ENCODE data around the gene ADAR. TPM values are rescaled to one million over a fixed set of nuclear protein-coding genes. Genes with fewer than 3 reads are reported as not detected.
A peak's percentile ranks its signal among the peaks of the same experiment; 100 is the strongest.

ADAR gene
- total RNA-seq, 1 donor from 2014 or later = 275 TPM

DNA sequence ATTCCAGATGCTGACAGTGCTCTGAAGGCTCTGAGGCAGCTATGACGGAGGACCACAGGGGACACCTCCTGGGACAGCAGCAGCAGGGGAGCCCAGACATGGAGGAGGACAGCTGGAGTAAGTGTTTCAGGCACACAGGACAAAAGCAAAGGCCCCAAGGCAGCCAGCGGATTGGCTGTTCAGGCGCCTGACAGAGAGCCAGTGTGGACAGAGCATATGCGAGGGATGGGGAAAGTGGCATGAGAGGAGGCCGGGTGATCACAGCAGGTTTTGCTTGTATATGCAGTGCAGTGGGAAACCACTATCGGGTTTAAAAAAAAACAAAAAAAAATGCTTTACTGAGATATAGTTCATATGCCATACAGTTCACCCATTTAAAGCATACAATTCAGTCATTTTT lies 21.3 kb downstream of the ADAR start:
- Mint-ChIP-seq H3K36me3 (ENCODE audit: low read depth, unreplicated experiment) (peaks cover 62% of the 10 kb centered on the region), H3K4me1 (ENCODE audit: low read depth, unreplicated experiment) (peaks cover 41% of the 10 kb centered on the region), H3K27me3 (ENCODE audit: low read depth, unreplicated experiment) (no peaks in the 10 kb centered on the region), H3K9me3 (ENCODE audit: unreplicated experiment) (no peaks in the 10 kb centered on the region), H3K4me3 (ENCODE audit: unreplicated experiment) (peak overlapping the region; percentile 12), H3K27ac (ENCODE audit: unreplicated experiment) (peak overlapping the region; percentile 1)
- Histone ChIP-seq H3K4me2 (ENCODE audit: low read length) (no peak overlapping the region), H3K27me3 (ENCODE audit: insufficient read depth, low read length) (no peaks in the 10 kb centered on the region), H3K79me2 (ENCODE audit: insufficient read depth, low read length) (no peaks in the 10 kb centered on the region), H3K27ac (ENCODE audit: low read depth, low read length) (no peak overlapping the region), H4K20me1 (ENCODE audit: insufficient read depth, low read length) (peaks cover 80% of the 10 kb centered on the region), H3K9ac (ENCODE audit: low read length) (no peak overlapping the region), H3K4me3 (ENCODE audit: insufficient read depth, low read depth, low read length) (no peak overlapping the region), H3K36me3 (ENCODE audit: insufficient read depth, low read length) (peaks cover 75% of the 10 kb centered on the region), H2AFZ (ENCODE audit: low read depth, low read length) (no peak overlapping the region), H3K4me1 (ENCODE audit: insufficient read depth, low read length) (no peaks in the 10 kb centered on the region), H3K9me3 (ENCODE audit: insufficient read depth, low read depth, low read length) (no peaks in the 10 kb centered on the region)
- DNase-seq (ENCODE audit: low read depth) (no peak), FAIRE-seq (no peak)
- TF ChIP-seq EZH2 (IDR thresholded peaks at IDR 0.05; ENCODE audit: insufficient read depth, low read length) = no peak
- TF ChIP-seq, protein P1, sequence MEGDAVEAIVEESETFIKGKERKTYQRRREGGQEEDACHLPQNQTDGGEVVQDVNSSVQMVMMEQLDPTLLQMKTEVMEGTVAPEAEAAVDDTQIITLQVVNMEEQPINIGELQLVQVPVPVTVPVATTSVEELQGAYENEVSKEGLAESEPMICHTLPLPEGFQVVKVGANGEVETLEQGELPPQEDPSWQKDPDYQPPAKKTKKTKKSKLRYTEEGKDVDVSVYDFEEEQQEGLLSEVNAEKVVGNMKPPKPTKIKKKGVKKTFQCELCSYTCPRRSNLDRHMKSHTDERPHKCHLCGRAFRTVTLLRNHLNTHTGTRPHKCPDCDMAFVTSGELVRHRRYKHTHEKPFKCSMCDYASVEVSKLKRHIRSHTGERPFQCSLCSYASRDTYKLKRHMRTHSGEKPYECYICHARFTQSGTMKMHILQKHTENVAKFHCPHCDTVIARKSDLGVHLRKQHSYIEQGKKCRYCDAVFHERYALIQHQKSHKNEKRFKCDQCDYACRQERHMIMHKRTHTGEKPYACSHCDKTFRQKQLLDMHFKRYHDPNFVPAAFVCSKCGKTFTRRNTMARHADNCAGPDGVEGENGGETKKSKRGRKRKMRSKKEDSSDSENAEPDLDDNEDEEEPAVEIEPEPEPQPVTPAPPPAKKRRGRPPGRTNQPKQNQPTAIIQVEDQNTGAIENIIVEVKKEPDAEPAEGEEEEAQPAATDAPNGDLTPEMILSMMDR (IDR thresholded peaks at IDR 0.05; ENCODE audit: insufficient read depth, low read depth, low read length) = no peak

DNA sequence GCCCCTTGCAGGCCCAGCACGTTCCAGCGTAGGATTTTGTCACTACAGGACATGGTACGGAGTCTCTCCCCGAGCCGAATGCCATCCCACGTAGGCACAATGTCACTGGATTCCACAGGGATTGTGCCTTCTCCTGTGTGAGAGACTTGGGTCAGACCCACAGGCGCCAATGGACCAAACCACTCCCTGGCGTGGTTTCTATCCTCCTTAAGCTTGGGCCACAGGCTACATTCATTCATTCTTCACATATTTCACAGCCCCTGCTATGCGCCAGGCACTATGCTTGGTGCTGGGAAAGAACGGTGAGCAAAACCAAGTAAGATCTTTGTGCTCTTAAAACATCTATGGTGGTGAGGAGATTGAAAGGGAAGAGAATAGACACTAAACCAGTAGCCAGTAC lies 21.8 kb downstream of the ADAR start:
- Mint-ChIP-seq H3K36me3 (ENCODE audit: low read depth, unreplicated experiment) (peaks cover 59% of the 10 kb centered on the region), H3K9me3 (ENCODE audit: unreplicated experiment) (no peaks in the 10 kb centered on the region), H3K27me3 (ENCODE audit: low read depth, unreplicated experiment) (no peaks in the 10 kb centered on the region), H3K4me3 (ENCODE audit: unreplicated experiment) (peak overlapping the region; percentile 12), H3K27ac (ENCODE audit: unreplicated experiment) (peak overlapping the region; percentile 1), H3K4me1 (ENCODE audit: low read depth, unreplicated experiment) (peaks cover 41% of the 10 kb centered on the region)
- Histone ChIP-seq H3K4me3 (ENCODE audit: insufficient read depth, low read depth, low read length) (no peak overlapping the region), H3K4me1 (ENCODE audit: insufficient read depth, low read length) (no peaks in the 10 kb centered on the region), H3K9ac (ENCODE audit: low read length) (no peak overlapping the region), H3K79me2 (ENCODE audit: insufficient read depth, low read length) (no peaks in the 10 kb centered on the region), H4K20me1 (ENCODE audit: insufficient read depth, low read length) (peaks cover 76% of the 10 kb centered on the region), H3K27ac (ENCODE audit: low read depth, low read length) (no peak overlapping the region), H3K9me3 (ENCODE audit: insufficient read depth, low read depth, low read length) (no peaks in the 10 kb centered on the region), H3K36me3 (ENCODE audit: insufficient read depth, low read length) (peaks cover 72% of the 10 kb centered on the region), H2AFZ (ENCODE audit: low read depth, low read length) (no peak overlapping the region), H3K27me3 (ENCODE audit: insufficient read depth, low read length) (no peaks in the 10 kb centered on the region), H3K4me2 (ENCODE audit: low read length) (no peak overlapping the region)
- FAIRE-seq (no peak), DNase-seq (ENCODE audit: low read depth) (no peak)
- TF ChIP-seq, protein P1 (IDR thresholded peaks at IDR 0.05; ENCODE audit: insufficient read depth, low read depth, low read length) = no peak
- TF ChIP-seq EZH2 (IDR thresholded peaks at IDR 0.05; ENCODE audit: insufficient read depth, low read length) = no peak

DNA sequence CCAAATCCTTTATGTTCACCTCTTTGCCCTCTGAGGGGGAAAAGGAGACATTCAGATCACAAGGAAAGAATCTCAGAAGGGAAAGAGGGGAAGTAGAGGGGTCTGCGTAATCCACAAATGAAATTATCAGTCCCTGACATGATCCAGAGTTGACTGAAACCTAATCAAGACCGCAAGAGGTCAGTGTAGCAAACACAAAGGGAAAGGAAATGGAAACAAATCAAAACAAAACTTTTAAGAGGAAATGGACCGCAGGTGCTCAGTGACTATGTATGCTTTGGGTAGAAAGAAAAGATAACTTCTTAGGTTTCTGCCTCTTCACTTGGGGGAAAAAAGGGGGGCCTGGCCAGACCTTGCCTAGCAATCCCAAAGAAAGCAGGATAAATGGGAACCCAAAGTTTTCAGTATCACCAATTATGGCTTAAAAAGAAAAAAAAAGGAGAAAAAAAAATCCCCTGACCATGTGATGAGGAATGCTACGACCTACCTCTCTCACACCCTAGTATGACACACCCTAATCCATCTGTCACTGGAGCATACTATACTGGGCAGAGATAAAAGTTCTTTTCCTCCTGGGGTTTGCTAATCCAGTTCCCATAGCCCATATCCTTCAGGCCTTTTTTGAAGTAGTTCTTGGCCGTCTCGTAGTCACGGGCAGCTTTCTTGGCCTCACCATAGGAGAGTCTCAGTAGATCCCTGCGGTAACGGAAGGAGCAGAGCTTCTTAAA lies 23.6 kb downstream of the ADAR start:
- peaks cover 57% of the 10 kb centered on the region for H3K36me3 Mint-ChIP-seq (ENCODE audit: low read depth, unreplicated experiment)

More for the DNA sequence above, 23.6 kb downstream of the ADAR start:
- H4K20me1 ChIP-seq (ENCODE audit: insufficient read depth, low read length) = peaks cover 77% of the 10 kb centered on the region
- no peak for TF ChIP-seq EZH2 (IDR thresholded peaks at IDR 0.05; ENCODE audit: insufficient read depth, low read length)
- TF ChIP-seq, protein P1 (IDR thresholded peaks at IDR 0.05; ENCODE audit: insufficient read depth, low read depth, low read length) = no peak
- no peak overlapping the region for H3K4me2 ChIP-seq (ENCODE audit: low read length)
- H3K9ac ChIP-seq (ENCODE audit: low read length) = no peak overlapping the region
- no peaks in the 10 kb centered on the region for H3K4me1 ChIP-seq (ENCODE audit: insufficient read depth, low read length)
- FAIRE-seq (no peak), DNase-seq (ENCODE audit: low read depth) (no peak)
- peak overlapping the region; percentile 54 for H3K27ac Mint-ChIP-seq (ENCODE audit: unreplicated experiment)
- no peak overlapping the region for H2AFZ ChIP-seq (ENCODE audit: low read depth, low read length)
- no peak overlapping the region for H3K27ac ChIP-seq (ENCODE audit: low read depth, low read length)
- H3K9me3 Mint-ChIP-seq (ENCODE audit: unreplicated experiment) = no peaks in the 10 kb centered on the region
- no peaks in the 10 kb centered on the region for H3K27me3 Mint-ChIP-seq (ENCODE audit: low read depth, unreplicated experiment)
- peaks cover 77% of the 10 kb centered on the region for H3K36me3 ChIP-seq (ENCODE audit: insufficient read depth, low read length)
- H3K4me3 ChIP-seq (ENCODE audit: insufficient read depth, low read depth, low read length) = no peak overlapping the region
- no peaks in the 10 kb centered on the region for H3K27me3 ChIP-seq (ENCODE audit: insufficient read depth, low read length)
- H3K4me1 Mint-ChIP-seq (ENCODE audit: low read depth, unreplicated experiment) = peaks cover 41% of the 10 kb centered on the region
- no peak overlapping the region for H3K4me3 Mint-ChIP-seq (ENCODE audit: unreplicated experiment)
- H3K9me3 ChIP-seq (ENCODE audit: insufficient read depth, low read depth, low read length) = no peaks in the 10 kb centered on the region
- no peaks in the 10 kb centered on the region for H3K79me2 ChIP-seq (ENCODE audit: insufficient read depth, low read length)
